Measurements from ENCODE around the gene UBA6. TPM values are rescaled to one million over a fixed set of nuclear protein-coding genes. Genes with fewer than 3 reads are reported as not detected.

UBA6 gene
- total and polyA plus RNA-seq, 9 of the 15 experiments (the other 6 are each of a cell fraction or from before 2014, with no cell fraction given), result 22.9 to 139 (median 94.6) TPM

DNA sequence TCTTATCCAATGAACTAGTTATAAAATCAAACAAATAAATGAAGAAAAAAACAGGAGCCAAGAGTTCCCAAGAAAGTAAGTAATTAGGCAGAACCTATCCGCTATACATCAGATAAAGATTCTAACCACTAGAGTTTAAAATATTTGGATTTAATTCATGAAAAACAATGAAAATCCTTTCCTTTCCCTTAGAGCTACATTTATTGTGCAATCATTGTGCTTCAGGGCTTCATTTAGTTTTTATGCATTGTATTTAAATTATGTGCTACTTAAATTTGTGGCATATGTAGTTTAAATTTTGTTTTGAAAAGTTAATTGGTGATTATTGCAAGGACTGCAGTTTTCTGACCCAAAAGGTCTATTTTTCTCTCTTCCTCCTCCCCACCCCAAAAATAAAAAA, 35.3 kb upstream of the UBA6 start:
- Histone ChIP-seq H2AFZ (ENCODE audit: low read depth, low read length) (no peak overlapping the region), H3K9me3 (replicated peaks; ENCODE audit: control insufficient read depth, insufficient read depth, low read depth, low read length) (no peaks in the 10 kb centered on the region), H3K27me3 (ENCODE audit: control insufficient read depth in 2 of 2, insufficient read depth in 2 of 2, low read length in 2 of 2) (no peaks in the 10 kb centered on the region), H3K4me2 (ENCODE audit: insufficient read depth, low read length) (no peak overlapping the region), H4K20me1 (replicated peaks; ENCODE audit: control insufficient read depth, insufficient read depth, low read length) (no peaks in the 10 kb centered on the region), H3K27ac (ENCODE audit: extremely low read depth, low read depth, low read length) (no peak overlapping the region), H3K36me3 (ENCODE audit: control insufficient read depth, insufficient read depth, low read length) (no peaks in the 10 kb centered on the region), H3K9ac (ENCODE audit: insufficient read depth in 1 of 2, low read depth in 2 of 2, low read length in 2 of 2) (no peak overlapping the region), H3K4me1 (replicated peaks in 1 of 2; ENCODE audit: control insufficient read depth in 2 of 2, insufficient read depth in 2 of 2, low read length in 2 of 2) (no peaks in the 10 kb centered on the region), H3K4me3 (no peak overlapping the region), H3K9me1 (ENCODE audit: control insufficient read depth, insufficient read depth, low read length) (no peaks in the 10 kb centered on the region), H3K79me2 (ENCODE audit: control insufficient read depth, insufficient read depth, low read length) (no peaks in the 10 kb centered on the region)
- no peak for TF ChIP-seq CEBPG (CRISPR knock-in tag; IDR thresholded peaks at IDR 0.05)
- peak in 1 of 2 experiments; percentile 66; a peak in 2 of 4 replicates for TF ChIP-seq CEBPG (tag; conservative IDR thresholded peaks at IDR 0.05 in 1 of 2, IDR thresholded peaks at IDR 0.05 in 1 of 2)
- TF ChIP-seq CEBPB (tag; IDR thresholded peaks at IDR 0.05), result peak; percentile 70
- TF ChIP-seq, protein P1, sequence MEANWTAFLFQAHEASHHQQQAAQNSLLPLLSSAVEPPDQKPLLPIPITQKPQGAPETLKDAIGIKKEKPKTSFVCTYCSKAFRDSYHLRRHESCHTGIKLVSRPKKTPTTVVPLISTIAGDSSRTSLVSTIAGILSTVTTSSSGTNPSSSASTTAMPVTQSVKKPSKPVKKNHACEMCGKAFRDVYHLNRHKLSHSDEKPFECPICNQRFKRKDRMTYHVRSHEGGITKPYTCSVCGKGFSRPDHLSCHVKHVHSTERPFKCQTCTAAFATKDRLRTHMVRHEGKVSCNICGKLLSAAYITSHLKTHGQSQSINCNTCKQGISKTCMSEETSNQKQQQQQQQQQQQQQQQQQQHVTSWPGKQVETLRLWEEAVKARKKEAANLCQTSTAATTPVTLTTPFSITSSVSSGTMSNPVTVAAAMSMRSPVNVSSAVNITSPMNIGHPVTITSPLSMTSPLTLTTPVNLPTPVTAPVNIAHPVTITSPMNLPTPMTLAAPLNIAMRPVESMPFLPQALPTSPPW (CRISPR knock-in tag; IDR thresholded peaks at IDR 0.05), result no peak
- DNase-seq (ENCODE audit: extremely low read depth in 1 of 4, low spot score in 3 of 4), result no peak
- intact Hi-C loops (cut with micrococcal nuclease) (loop anchor here (10.0 kb wide), 1 partner anchor 439 kb away; no protein-coding TSS in a partner anchor), in situ Hi-C loops (cut with MboI) (no loop called here)
- no peak for ATAC-seq
- WGBS (ENCODE audit: insufficient coverage, low coverage, missing lambda C conversion rate), result 100% methylated on average over 1 of the region's 1 CpG
- ChIA-PET POLR2A (no interaction called here), CTCF (ENCODE audit: low intra/inter-chr PET ratio) (no interaction called here)
- BruUV-seq (replicated peaks), result no TSS peak
- FAIRE-seq, result no peak

GRCh38 chr4:67735325-67735724, 34.4 kb upstream of the UBA6 start:
- POLR2A ChIA-PET, result no interaction called here
- FAIRE-seq, result no peak
- in situ Hi-C loops (cut with MboI), result no loop called here

More at GRCh38 chr4:67735325-67735724, 34.4 kb upstream of the UBA6 start:
- no peaks in the 10 kb centered on the region for H3K9me1 ChIP-seq (ENCODE audit: control insufficient read depth, insufficient read depth, low read length)
- H2AFZ ChIP-seq (ENCODE audit: low read depth, low read length), result no peak overlapping the region
- no peak overlapping the region for H3K4me3 ChIP-seq
- TF ChIP-seq CEBPB (tag; IDR thresholded peaks at IDR 0.05) (no peak), ATF7 (IDR thresholded peaks at IDR 0.05) (peak; percentile 19; the same call in 1 of the 2 replicates), ZNF24 (IDR thresholded peaks at IDR 0.05) (no peak)
- DNase-seq (ENCODE audit: extremely low read depth in 1 of 4, low spot score in 3 of 4) (no peak), ATAC-seq (no peak)
- no peak overlapping the region for H3K27ac ChIP-seq (ENCODE audit: extremely low read depth, low read depth, low read length)
- CTCF ChIA-PET (ENCODE audit: low intra/inter-chr PET ratio), result no interaction called here
- H3K9me3 ChIP-seq (replicated peaks; ENCODE audit: control insufficient read depth, insufficient read depth, low read depth, low read length), result no peaks in the 10 kb centered on the region
- H3K36me3 ChIP-seq (ENCODE audit: control insufficient read depth, insufficient read depth, low read length), result no peaks in the 10 kb centered on the region
- intact Hi-C loops (cut with micrococcal nuclease), result loop anchor here (10.0 kb wide), 1 partner anchor 439 kb away; no protein-coding TSS in a partner anchor
- H3K9ac ChIP-seq (ENCODE audit: insufficient read depth in 1 of 2, low read depth in 2 of 2, low read length in 2 of 2), result no peak overlapping the region
- no TSS peak for BruUV-seq (replicated peaks)
- no peaks in the 10 kb centered on the region for H3K27me3 ChIP-seq (ENCODE audit: control insufficient read depth in 2 of 2, insufficient read depth in 2 of 2, low read length in 2 of 2)
- no peak overlapping the region for H3K4me2 ChIP-seq (ENCODE audit: insufficient read depth, low read length)
- no peaks in the 10 kb centered on the region for H3K79me2 ChIP-seq (ENCODE audit: control insufficient read depth, insufficient read depth, low read length)
- no peaks in the 10 kb centered on the region for H3K4me1 ChIP-seq (replicated peaks in 1 of 2; ENCODE audit: control insufficient read depth in 2 of 2, insufficient read depth in 2 of 2, low read length in 2 of 2)
- no peaks in the 10 kb centered on the region for H4K20me1 ChIP-seq (replicated peaks; ENCODE audit: control insufficient read depth, insufficient read depth, low read length)

All from K562 (cell line).